Measurements from ENCODE around the gene C13orf42. TPM values are rescaled to one million over a fixed set of nuclear protein-coding genes. Genes with fewer than 3 reads are reported as not detected.
"Not testable (repeated sequence)": the region's sequence is repeated elsewhere in the genome, so short reads cannot be mapped to it uniquely, and the experiment has no call there.

The C13orf42 gene
- total RNA-seq, 2 experiments from 2014 or later: not detected

GRCh38 chr13:51122868-51123566, 11.9 kb upstream of the C13orf42 start:
- Mint-ChIP-seq H3K27me3 (peaks cover 21% of the 10 kb centered on the region), H3K4me1 (ENCODE audit: low read depth) (peaks cover 14% of the 10 kb centered on the region), H3K27ac (no peak overlapping the region), H3K4me3 (no peak overlapping the region), H3K9me3 (no peaks in the 10 kb centered on the region), H3K36me3 (ENCODE audit: low read depth) (no peaks in the 10 kb centered on the region)
- peak; percentile 64 for DNase-seq
- peak; percentile 84 for ATAC-seq
- ChIA-PET POLR2A (no interaction called here), CTCF (interaction anchor here (1.1 to 8.0 kb wide), 4 partner anchors 144 to 675 kb away, joined by 3 to 168 read pairs (median 4); no protein-coding TSS in a partner anchor)
- intact Hi-C loops (cut with micrococcal nuclease): no loop called here
- TF ChIP-seq CTCF (IDR thresholded peaks at IDR 0.05): no peak

- H3K27me3 Mint-ChIP-seq: peaks cover 21% of the 10 kb centered on the region
- CTCF ChIA-PET: interaction anchor here (0.6 to 8.0 kb wide), 6 partner anchors 9 to 1123 kb away, joined by 3 to 168 read pairs (median 5); partner anchors contain the start of gene C13orf42
- peaks cover 14% of the 10 kb centered on the region for H3K4me1 Mint-ChIP-seq (ENCODE audit: low read depth)
- ATAC-seq; H3K9me3 Mint-ChIP-seq; H3K27ac Mint-ChIP-seq; H3K36me3 Mint-ChIP-seq (ENCODE audit: low read depth); H3K4me3 Mint-ChIP-seq; POLR2A ChIA-PET; intact Hi-C loops (cut with micrococcal nuclease): not testable (repeated sequence)
- peak; percentile 65 for DNase-seq
- peak; percentile 65 for TF ChIP-seq CTCF (IDR thresholded peaks at IDR 0.05)
Observed at GRCh38 chr13:51120873-51121272, 9.8 kb upstream of the C13orf42 start.

- no peak for TF ChIP-seq CTCF (IDR thresholded peaks at IDR 0.05)
- DNase-seq (no peak), ATAC-seq (no peak)
- H3K27ac Mint-ChIP-seq: no peak overlapping the region
- no peaks in the 10 kb centered on the region for H3K36me3 Mint-ChIP-seq (ENCODE audit: low read depth)
- H3K9me3 Mint-ChIP-seq: peaks cover 4% of the 10 kb centered on the region
- ChIA-PET CTCF (interaction anchor here (1.0 kb wide), 1 partner anchor 167 kb away, joined by 4 read pairs; no protein-coding TSS in a partner anchor), POLR2A (no interaction called here)
- peaks cover 11% of the 10 kb centered on the region for H3K4me1 Mint-ChIP-seq (ENCODE audit: low read depth)
- peaks cover 15% of the 10 kb centered on the region for H3K27me3 Mint-ChIP-seq
- no peak overlapping the region for H3K4me3 Mint-ChIP-seq
- intact Hi-C loops (cut with micrococcal nuclease): no loop called here
Observed at GRCh38 chr13:51118809-51119431, 7.8 kb upstream of the C13orf42 start.

- no peaks in the 10 kb centered on the region for H3K4me1 Mint-ChIP-seq (ENCODE audit: low read depth)
- no peak for TF ChIP-seq CTCF (IDR thresholded peaks at IDR 0.05)
- CTCF ChIA-PET: interaction anchor here (2.3 to 4.7 kb wide), 2 partner anchors 11 to 172 kb away, joined by 9 to 20 read pairs; no protein-coding TSS in a partner anchor
- H3K27me3 Mint-ChIP-seq: peaks cover 4% of the 10 kb centered on the region
- ATAC-seq (no peak), DNase-seq (no peak)
- intact Hi-C loops (cut with micrococcal nuclease): no loop called here
- no peaks in the 10 kb centered on the region for H3K36me3 Mint-ChIP-seq (ENCODE audit: low read depth)
- POLR2A ChIA-PET: no interaction called here
- H3K9me3 Mint-ChIP-seq: peaks cover 4% of the 10 kb centered on the region
- no peak overlapping the region for H3K27ac Mint-ChIP-seq
- H3K4me3 Mint-ChIP-seq: no peak overlapping the region
Observed at GRCh38 chr13:51113969-51114368, 2.9 kb upstream of the C13orf42 start.
